NCI-H146 (cell line): Measurements from ENCODE around the gene SPTBN4.
"Not testable (repeated sequence)": the region's sequence is repeated elsewhere in the genome, so short reads cannot be mapped to it uniquely, and the experiment has no call there.

Experiments used
- DNase-seq: peaks from one replicate; lab custom pipeline; 2025; lab: John Stamatoyannopoulos, UW

The SPTBN4 gene

DNA sequence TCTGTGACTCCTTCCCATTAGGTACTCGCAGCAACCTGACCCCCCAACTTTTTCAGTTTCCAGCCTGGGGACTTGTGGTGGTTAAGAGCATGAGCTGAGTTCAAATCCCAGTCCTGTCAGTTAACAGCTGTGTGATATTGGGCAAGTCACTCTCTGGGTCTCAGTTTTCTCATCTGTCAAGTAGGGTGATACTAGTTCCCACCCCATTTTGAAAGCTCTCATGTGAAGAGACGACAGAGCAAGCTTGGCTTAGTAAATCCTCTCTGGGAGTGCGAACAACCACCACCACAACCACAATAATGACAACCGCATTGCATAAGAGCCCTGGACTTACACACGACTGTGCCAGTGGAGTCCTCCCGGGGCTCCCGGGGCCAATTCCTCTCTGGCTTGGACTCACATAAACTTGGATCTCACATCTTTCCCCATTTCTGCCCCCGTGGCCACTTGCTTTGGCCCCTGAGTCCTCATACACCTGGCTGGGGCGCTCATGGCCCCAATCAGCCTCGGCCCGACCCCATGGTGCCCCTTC is 1.7 kb upstream of the SPTBN4 start:
- DNase-seq = no peak

- peak; percentile 91 for DNase-seq
Observed at GRCh38 chr19:40465557-40466218, 1.1 kb upstream of the SPTBN4 start, which contains the start of gene BLVRB. Gene BLVRB, minus strand, starts transcription at chr19:40465745. Its CDS starts 57 bp downstream, at chr19:40465688.

DNA sequence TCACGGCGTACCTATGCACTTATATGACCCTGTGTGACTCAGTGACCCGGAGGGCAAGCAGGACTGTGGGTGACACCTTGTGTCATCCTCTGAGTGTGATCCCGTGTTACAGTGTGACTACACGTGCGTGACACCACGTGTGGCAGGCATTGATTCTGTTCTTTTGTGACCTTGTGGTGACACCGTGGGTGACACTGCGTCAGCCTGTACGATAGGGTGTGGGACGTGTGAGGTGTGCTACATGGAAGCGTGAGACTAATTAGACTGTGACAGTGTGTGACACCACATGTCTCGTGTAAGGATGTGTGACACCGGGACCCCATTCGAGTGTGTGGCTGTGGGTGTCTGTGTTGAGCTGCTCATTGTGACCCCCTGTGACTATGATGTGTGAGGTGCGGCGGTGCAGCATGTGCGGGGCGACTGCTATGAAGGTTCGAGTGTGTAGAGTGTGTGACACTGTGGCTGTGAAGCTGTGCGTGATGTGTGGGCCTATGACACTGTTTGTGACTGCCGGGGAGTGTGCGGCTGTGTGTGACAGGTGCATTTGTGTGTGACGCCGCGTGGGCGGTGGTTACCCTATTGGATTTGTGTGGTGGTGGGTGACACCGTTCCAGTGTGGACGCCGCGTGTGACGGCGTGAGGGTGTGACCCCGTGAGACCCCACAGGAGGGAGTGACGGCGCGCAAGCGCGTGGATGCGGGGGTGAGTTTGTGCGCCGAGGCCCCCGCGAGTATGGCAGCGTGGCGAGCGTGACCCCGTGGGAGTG is 399 bp upstream of the SPTBN4 start:
- DNase-seq = no peak

- no peak for DNase-seq
Observed at GRCh38 chr19:40469011-40469410, 2.2 kb downstream of the SPTBN4 start.

GRCh38 chr19:40471111-40471510 is 4.3 kb downstream of the SPTBN4 start:
- no peak for DNase-seq

DNA sequence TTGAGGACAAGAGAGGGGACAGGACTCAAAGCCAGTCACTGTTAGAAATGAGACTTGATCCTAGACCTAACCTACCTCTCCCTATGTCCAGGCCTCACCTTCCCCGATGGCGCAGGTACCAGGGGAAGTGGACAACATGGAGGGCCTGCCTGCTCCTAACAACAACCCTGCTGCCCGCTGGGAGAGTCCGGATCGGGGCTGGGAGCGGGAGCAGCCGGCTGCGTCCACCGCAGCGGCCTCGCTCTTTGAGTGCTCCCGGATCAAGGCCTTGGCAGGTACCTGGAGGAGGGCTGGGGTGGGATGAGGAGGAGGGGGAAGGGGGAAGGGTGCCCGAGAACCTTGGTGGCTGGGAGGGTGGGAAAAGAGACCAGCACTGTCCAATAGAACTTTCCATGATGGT is 5.7 kb downstream of the SPTBN4 start:
- no peak for DNase-seq

DNA sequence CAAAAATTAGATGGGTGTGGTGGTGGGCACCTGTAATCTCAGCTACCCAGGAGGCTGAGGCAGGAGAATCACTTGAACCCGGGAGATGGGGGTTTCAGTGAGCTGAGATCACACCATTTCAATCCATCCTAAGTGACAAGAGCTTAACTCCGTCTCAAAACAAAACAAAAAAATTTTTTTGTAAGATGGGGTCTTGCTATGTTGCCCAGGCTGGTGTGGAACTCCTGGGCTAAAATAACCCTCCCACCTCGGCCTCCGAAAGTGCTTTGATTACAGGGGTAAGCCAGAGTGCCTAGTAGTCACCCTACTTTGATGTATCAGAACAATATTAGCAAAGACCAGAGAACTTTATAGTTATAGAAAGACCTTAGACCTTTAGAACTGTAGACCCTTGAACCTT is 7.9 kb downstream of the SPTBN4 start:
- DNase-seq = no peak

DNA sequence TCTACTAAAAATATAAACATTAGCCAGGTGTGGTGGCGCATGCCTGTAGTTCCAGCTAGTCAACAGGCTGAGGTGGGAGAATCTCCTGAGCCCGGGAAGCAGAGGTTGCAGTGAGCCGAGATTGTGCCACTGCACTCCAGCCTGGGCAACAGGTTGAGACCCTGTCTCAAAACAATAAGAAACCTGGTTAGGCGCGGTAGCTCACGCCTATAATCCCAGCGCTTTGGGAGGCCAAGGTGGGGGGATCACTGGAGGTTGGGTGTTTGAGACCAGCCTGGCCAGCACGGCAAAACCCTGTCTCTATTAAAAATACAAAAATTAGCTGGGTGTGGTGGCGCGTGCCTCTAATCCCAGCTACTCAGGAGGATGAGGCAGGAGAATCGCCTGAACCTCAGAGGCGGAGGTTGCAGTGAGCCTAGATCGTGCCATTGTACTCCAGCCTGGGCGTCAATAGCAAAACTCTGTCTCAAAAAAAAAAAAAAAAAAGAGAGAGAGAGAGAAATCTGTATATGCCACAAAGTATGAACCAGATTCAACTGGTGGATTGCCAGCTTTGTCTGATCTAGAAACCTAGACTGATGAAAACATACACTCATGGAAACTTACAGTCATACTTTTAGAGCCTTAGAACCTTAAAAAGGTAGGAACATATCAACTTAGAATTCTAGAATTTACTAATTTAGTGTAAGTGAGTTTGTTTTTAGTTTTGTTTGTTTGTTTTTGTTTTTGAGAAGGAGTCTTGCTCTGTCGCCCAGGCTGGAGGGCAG is 9.3 kb downstream of the SPTBN4 start:
- not testable (repeated sequence) for DNase-seq

DNA sequence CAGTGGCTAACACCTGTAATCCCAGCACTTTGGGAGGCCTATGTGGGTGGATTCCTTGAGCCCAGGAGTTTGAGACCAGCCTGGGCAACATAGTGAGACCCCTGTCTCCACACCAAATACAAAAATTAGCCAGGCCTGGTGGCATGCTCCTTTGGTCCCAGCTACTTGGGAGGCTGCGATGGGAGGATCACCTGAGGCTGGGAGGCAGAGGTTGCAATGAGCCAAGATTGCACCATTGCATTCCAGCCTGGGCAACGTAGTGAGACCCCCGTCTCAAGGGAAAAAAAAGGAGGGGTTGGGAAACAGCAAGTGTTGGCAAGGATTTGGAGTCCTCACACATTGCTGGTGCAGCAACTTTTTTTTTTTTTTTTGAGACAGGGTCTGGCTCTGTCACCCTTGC is 19.2 kb downstream of the SPTBN4 start:
- no peak for DNase-seq

- DNase-seq = no peak
Observed at GRCh38 chr19:40489882-40490230, 23.1 kb downstream of the SPTBN4 start.

GRCh38 chr19:40492274-40492673 is 25.5 kb downstream of the SPTBN4 start:
- DNase-seq = no peak

DNA sequence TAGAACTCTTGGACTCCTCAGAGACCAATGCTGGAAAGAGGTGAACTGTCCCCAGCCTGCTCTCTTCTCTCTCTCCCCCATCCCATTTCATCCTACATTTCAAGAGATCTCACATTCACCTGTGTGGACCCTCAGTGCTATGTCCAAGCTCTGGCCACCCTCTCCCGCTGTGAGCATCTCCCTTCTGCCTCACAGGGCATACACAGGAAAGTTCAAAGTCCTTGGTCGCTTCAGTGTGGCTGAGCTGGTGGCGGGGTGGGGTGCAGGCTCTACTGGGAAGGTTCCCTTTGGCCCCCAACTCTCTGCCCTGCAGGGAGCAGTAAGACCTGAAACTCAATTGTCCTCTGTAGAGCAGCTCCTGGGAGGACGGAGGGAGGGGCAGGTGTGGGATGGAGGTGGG is 27.0 kb downstream of the SPTBN4 start:
- no peak for DNase-seq

GRCh38 chr19:40494191-40494838 is 27.5 kb downstream of the SPTBN4 start:
- DNase-seq = no peak

- DNase-seq = no peak
Observed at GRCh38 chr19:40497214-40497613, 30.4 kb downstream of the SPTBN4 start.

DNA sequence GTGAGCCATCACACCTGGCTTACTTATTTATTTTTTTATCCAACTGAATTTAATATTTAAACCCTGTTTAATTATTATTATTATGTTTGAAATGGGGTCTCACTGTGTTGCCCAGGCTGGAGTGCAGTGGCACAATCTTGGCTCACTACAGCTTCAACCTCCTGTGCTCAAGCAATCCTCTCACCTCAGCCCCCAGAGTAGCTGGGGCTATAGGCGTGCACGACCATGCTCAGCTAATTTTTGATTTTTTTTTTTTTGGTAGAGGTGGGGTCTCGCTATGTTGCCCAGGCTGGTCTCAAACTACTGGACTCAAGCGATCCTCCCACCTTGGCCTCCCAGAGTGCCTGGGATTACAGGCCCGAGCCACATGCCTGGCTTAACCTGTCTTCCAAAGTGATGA is 32.5 kb downstream of the SPTBN4 start:
- no peak for DNase-seq

DNA sequence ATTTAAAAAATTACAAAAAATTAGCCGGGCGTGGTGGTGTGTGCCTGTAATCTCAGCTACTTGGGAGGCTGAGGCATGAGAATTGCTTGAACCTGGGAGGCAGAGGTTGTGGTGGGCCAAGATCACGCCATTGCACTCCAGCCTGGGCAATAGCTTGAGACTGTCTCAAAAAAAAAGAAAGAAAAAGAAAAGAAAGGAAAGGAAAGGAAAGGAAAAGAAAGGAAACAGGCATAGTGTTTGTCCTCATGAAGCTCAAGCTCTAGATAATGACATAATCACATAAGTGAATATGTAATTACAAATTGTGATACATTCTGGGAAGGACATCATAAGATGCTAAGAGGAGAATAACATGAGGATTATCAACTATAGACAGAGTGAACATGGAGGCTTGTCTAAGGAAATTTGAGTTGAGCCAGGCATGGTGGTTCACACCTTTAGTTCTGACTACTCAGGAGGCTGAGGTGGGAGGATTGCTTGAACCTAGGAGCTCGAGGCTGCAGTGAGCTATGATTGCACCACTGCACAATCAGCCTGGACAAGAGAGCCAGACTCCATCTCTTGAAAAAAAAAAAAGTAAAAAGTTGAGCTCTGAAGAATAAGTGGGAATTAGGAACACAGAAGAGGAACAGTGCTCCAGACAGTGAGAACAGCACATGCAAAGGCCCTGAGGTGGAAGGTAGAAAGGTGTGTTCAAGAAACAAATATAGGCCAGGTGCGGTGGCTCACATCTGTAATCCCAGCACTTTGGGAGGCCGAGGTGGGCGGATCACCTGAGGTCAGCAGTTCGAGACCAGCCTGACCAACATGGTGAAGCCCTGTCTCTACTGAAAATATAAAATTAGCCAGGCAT is 34.1 kb downstream of the SPTBN4 start:
- not testable (repeated sequence) for DNase-seq

- DNase-seq = no peak
Observed at GRCh38 chr19:40501599-40501998, 34.8 kb downstream of the SPTBN4 start.

GRCh38 chr19:40502081-40502480 is 35.3 kb downstream of the SPTBN4 start:
- DNase-seq = no peak

- DNase-seq = no peak
Observed at GRCh38 chr19:40502647-40503319, 36.0 kb downstream of the SPTBN4 start.

- DNase-seq = no peak
Observed at GRCh38 chr19:40503320-40503695, 36.5 kb downstream of the SPTBN4 start.

- DNase-seq = no peak
Observed at GRCh38 chr19:40506099-40506498, 39.3 kb downstream of the SPTBN4 start.
